Activated CD8-positive, alpha-beta memory T cell treated with anti-CD3 and anti-CD28 coated beads, Interleukin-2, amount 50 U/mL, for 48 hours (primary cell): ENCODE results near the gene WIZ.
"Not testable (repeated sequence)": the region's sequence is repeated elsewhere in the genome, so short reads cannot be mapped to it uniquely, and the experiment has no call there.

ENCODE experiments used
- DNase-seq: peaks from one replicate; pipeline ENCODE4 v3.0.0-alpha.2; 2020

The WIZ gene

GRCh38 chr19:15400521-15401396 is 49.0 kb downstream of the WIZ start:
- DNase-seq: no peak

- DNase-seq: no peak
Measured at GRCh38 chr19:15399635-15400034, 50.1 kb downstream of the WIZ start.

GRCh38 chr19:15399234-15399515 is 50.6 kb downstream of the WIZ start:
- no peak for DNase-seq

- DNase-seq: no peak
Measured at GRCh38 chr19:15398501-15399233, 51.1 kb downstream of the WIZ start.

GRCh38 chr19:15397782-15398181 is 52.0 kb downstream of the WIZ start:
- no peak for DNase-seq

GRCh38 chr19:15397236-15397635 is 52.5 kb downstream of the WIZ start:
- DNase-seq: no peak

GRCh38 chr19:15396436-15396835 is 53.3 kb downstream of the WIZ start:
- no peak for DNase-seq

- not testable (repeated sequence) for DNase-seq
Measured at GRCh38 chr19:15395251-15395650, 54.5 kb downstream of the WIZ start.

- DNase-seq: no peak
Measured at GRCh38 chr19:15394426-15394825, 55.3 kb downstream of the WIZ start.

- DNase-seq: no peak
Measured at GRCh38 chr19:15393963-15394362, 55.8 kb downstream of the WIZ start.

- no peak for DNase-seq
Measured at GRCh38 chr19:15390814-15391213, 58.9 kb downstream of the WIZ start.

- no peak for DNase-seq
Measured at GRCh38 chr19:15381864-15382263, 67.9 kb downstream of the WIZ start.

- DNase-seq: no peak
Measured at GRCh38 chr19:15381429-15381828, 68.3 kb downstream of the WIZ start.

GRCh38 chr19:15379999-15380647 is 69.6 kb downstream of the WIZ start:
- no peak for DNase-seq

GRCh38 chr19:15379083-15379998 is 70.4 kb downstream of the WIZ start, which contains the start of gene AKAP8:
AKAP8 (minus strand) TSS chr19:15379787; CDS start chr19:15379731, 56 bp downstream.
- DNase-seq: peak; percentile 98

- DNase-seq: peak; percentile 80
Measured at GRCh38 chr19:15378534-15379082, 71.1 kb downstream of the WIZ start.

- no peak for DNase-seq
Measured at GRCh38 chr19:15374796-15375440, 74.8 kb downstream of the WIZ start.

GRCh38 chr19:15374105-15374651 is 75.6 kb downstream of the WIZ start:
- DNase-seq: no peak

- no peak for DNase-seq
Measured at GRCh38 chr19:15373644-15374043, 76.1 kb downstream of the WIZ start.

GRCh38 chr19:15372891-15373301 is 76.9 kb downstream of the WIZ start:
- no peak for DNase-seq

- DNase-seq: no peak
Measured at GRCh38 chr19:15372470-15372869, 77.3 kb downstream of the WIZ start.
